Fibroblast of the aortic adventitia (primary cell): ENCODE data around the gene ENPP7. TPM values are rescaled to one million over a fixed set of nuclear protein-coding genes. Genes with fewer than 3 reads are reported as not detected.
"Not testable (repeated sequence)": the region's sequence is repeated elsewhere in the genome, so short reads cannot be mapped to it uniquely, and the experiment has no call there.

Experiments
- DNase-seq: peaks from one replicate; pipeline ENCODE4 v3.0.0-alpha.2; 2010; ENCODE audit warnings: low read depth
- H3K4me3 ChIP-seq: 2 replicates; pipeline ENCODE4 v1.5.1; 2011; ENCODE audit warnings: low read depth, mild to moderate bottlenecking, control low read depth, low read length, moderate library complexity
- CTCF ChIP-seq: IDR thresholded peaks from 2 replicates; pipeline ENCODE4 v1.5.1; 2011; ENCODE audit warnings: mild to moderate bottlenecking, low read length, control low read depth, inconsistent platforms; ENCODE audit not compliant: insufficient read depth
- total RNA-seq: library from RNA; depleted of rRNA; stranded (reverse); fragments of >200 nt; gene quantifications from 2 replicates; pipeline ENCODE4 v1.2.3, GENCODE V29; 2012; ENCODE audit warnings: low replicate concordance

Gene ENPP7
- total RNA-seq, 1 donor: not detected

GRCh38 chr17:79771276-79771675, 40.5 kb downstream of the ENPP7 start:
- no peak for TF ChIP-seq CTCF
- no peak overlapping the region for H3K4me3 ChIP-seq
- DNase-seq: no peak

- DNase-seq, H3K4me3 ChIP-seq: not testable (repeated sequence)
Observed at GRCh38 chr17:79772726-79773125, 42.0 kb downstream of the ENPP7 start.

GRCh38 chr17:79774561-79774975, 43.8 kb downstream of the ENPP7 start:
- no peak for TF ChIP-seq CTCF
- no peak for DNase-seq

GRCh38 chr17:79775632-79776031, 44.9 kb downstream of the ENPP7 start:
- no peak for DNase-seq
- no peak for TF ChIP-seq CTCF
- no peak overlapping the region for H3K4me3 ChIP-seq

More at GRCh38 chr17:79774561-79774975, 43.8 kb downstream of the ENPP7 start:
- no peak overlapping the region for H3K4me3 ChIP-seq

- no peak overlapping the region for H3K4me3 ChIP-seq
- no peak for DNase-seq
- no peak for TF ChIP-seq CTCF
Observed at GRCh38 chr17:79776376-79777119, 45.8 kb downstream of the ENPP7 start.

- no peak for TF ChIP-seq CTCF
- peak; percentile 55 for DNase-seq
- peak overlapping the region; percentile 60 for H3K4me3 ChIP-seq
Observed at GRCh38 chr17:79777120-79777893, 46.6 kb downstream of the ENPP7 start.

- TF ChIP-seq CTCF: no peak
- peak; percentile 39 for DNase-seq
Observed at GRCh38 chr17:79777894-79778503, 47.3 kb downstream of the ENPP7 start, which contains the start of gene CBX2. Gene CBX2, plus strand, starts transcription at chr17:79778148. Its CDS starts 88 bp downstream, at chr17:79778236.

More at GRCh38 chr17:79777894-79778503, 47.3 kb downstream of the ENPP7 start, which contains the start of gene CBX2:
- H3K4me3 ChIP-seq: peak within 1 kb of the TSS; percentile 70
